Thyroid gland (tissue), 4 donors: ENCODE results near the gene DOK1. TPM values are rescaled to one million over a fixed set of nuclear protein-coding genes. Genes with fewer than 3 reads are reported as not detected.

Experiments
- DNase-seq, 2 donors: peaks; one replicate each; pipeline ENCODE4 v3.0.0-alpha.2; 2019
- H3K27ac ChIP-seq, 3 donors: fragments of 200-600 bp; sonication (generic); 1 replicate in 2 of 3; 2 replicates in 1 of 3; pipeline ENCODE4 v1.5.1; 2016 to 2019; ENCODE audit warnings: mild to moderate bottlenecking in 1 of 3, moderate library complexity in 1 of 3
- H3K27me3 ChIP-seq: fragments of 200-600 bp; sonication (generic); one replicate; pipeline ENCODE4 v1.5.1; 2019
- H3K36me3 ChIP-seq, 2 donors: fragments of 200-600 bp; sonication (generic); one replicate each; pipeline ENCODE4 v1.5.1; 2016 to 2019
- H3K4me1 ChIP-seq, 2 donors: fragments of 200-600 bp; sonication (generic); one replicate each; pipeline ENCODE4 v1.5.1; 2017 to 2019
- H3K4me3 ChIP-seq, 3 donors: fragments of 200-600 bp; sonication (generic); replicated peaks in 1 of 3; 1 replicate in 2 of 3; 2 replicates in 1 of 3; pipeline ENCODE4 v1.5.1; 2016; ENCODE audit warnings: mild to moderate bottlenecking in 1 of 3
- H3K9me3 ChIP-seq: fragments of 200-600 bp; sonication (generic); one replicate; pipeline ENCODE4 v1.5.1; 2017
- CTCF ChIP-seq, 6 experiments: fragments of 200-600 bp in 3 of 6; fragments of 450-650 bp in 3 of 6; sonication (generic) in 3 of 6; IDR thresholded peaks; one replicate each; pipeline ENCODE4 v1.5.1; 2016 to 2019; ENCODE audit warnings: antibody characterized with exemption in 6 of 6, mild to moderate bottlenecking in 2 of 6, inconsistent platforms in 1 of 6, moderate library complexity in 1 of 6
- POLR2A ChIP-seq, 2 donors: fragments of 450-650 bp; IDR thresholded peaks; one replicate each; pipeline ENCODE4 v1.6.1; 2017; ENCODE audit warnings: antibody characterized with exemption in 2 of 2, mild to moderate bottlenecking in 2 of 2, moderate library complexity in 1 of 2
- WGBS, 2 donors: methylation state at CpG; one replicate each; pipeline ENCODE4 v1.1.5; 2017; 5-methylcytosine and 5-hydroxymethylcytosine counted together
- intact Hi-C: fragments of 100-400 bp; cut with DNase I; formaldehyde crosslinking; loops from one replicate; pipeline ENCODE4 v1.15.1; 2023
- total RNA-seq, 4 donors: library from RNA; depleted of rRNA; stranded (reverse); fragments of >200 nt; gene quantifications; one replicate each; pipeline ENCODE4 v1.2.3, GENCODE V29; 2016

Gene DOK1
- total RNA-seq, 4 donors from 2014 or later: 14.4 to 19.4 (median 18.4) TPM

- no peak overlapping the region for H3K4me3 ChIP-seq
- H3K36me3 ChIP-seq: no peaks in the 10 kb centered on the region
- WGBS, 2 donors: 85 to 86% methylated on average over 1 of the region's 1 CpG
- TF ChIP-seq CTCF (IDR thresholded peaks at IDR 0.05): no peak
- TF ChIP-seq POLR2A (IDR thresholded peaks at IDR 0.05): no peak
- no peaks in the 10 kb centered on the region for H3K9me3 ChIP-seq
- no peak for DNase-seq
- intact Hi-C loops: no loop called here
- peaks cover 0 to 6% of the 10 kb centered on the region in 2 donors for H3K4me1 ChIP-seq
- no peak overlapping the region for H3K27ac ChIP-seq
- no peaks in the 10 kb centered on the region for H3K27me3 ChIP-seq
Measured at GRCh38 chr2:74542978-74543377, 11.5 kb upstream of the DOK1 start.

- DNase-seq: no peak
- no peak overlapping the region for H3K27ac ChIP-seq
- TF ChIP-seq POLR2A (IDR thresholded peaks at IDR 0.05) (no peak), CTCF (IDR thresholded peaks at IDR 0.05) (no peak)
- peaks cover 5 to 6% of the 10 kb centered on the region in 2 donors for H3K4me1 ChIP-seq
- H3K9me3 ChIP-seq: no peaks in the 10 kb centered on the region
- no peaks in the 10 kb centered on the region for H3K36me3 ChIP-seq
- no peaks in the 10 kb centered on the region for H3K27me3 ChIP-seq
- no peak overlapping the region for H3K4me3 ChIP-seq
- intact Hi-C loops: no loop called here
- WGBS, 2 donors: 93 to 97% methylated on average over 3 of the region's 3 CpGs
Measured at GRCh38 chr2:74544634-74545033, 9.9 kb upstream of the DOK1 start.

- Histone ChIP-seq H3K27me3 (no peaks in the 10 kb centered on the region), H3K4me1 (peaks cover 7 to 8% of the 10 kb centered on the region in 2 donors), H3K9me3 (no peaks in the 10 kb centered on the region), H3K4me3 (no peak overlapping the region), H3K36me3 (no peaks in the 10 kb centered on the region), H3K27ac (no peak overlapping the region)
- no peak for TF ChIP-seq CTCF (IDR thresholded peaks at IDR 0.05)
- no peak for TF ChIP-seq POLR2A (IDR thresholded peaks at IDR 0.05)
- intact Hi-C loops: no loop called here
- no peak for DNase-seq
- 72 to 82% methylated on average over 3 of the region's 3 CpGs for WGBS, 2 donors
Measured at GRCh38 chr2:74546004-74546403, 8.5 kb upstream of the DOK1 start.

- intact Hi-C loops: no loop called here
- 25% methylated on average over 15 to 16 of the region's 26 CpGs for WGBS, 2 donors
- peaks cover 7 to 8% of the 10 kb centered on the region in 2 donors for H3K4me1 ChIP-seq
Measured at GRCh38 chr2:74548285-74548899, 6.1 kb upstream of the DOK1 start.

More at GRCh38 chr2:74548285-74548899, 6.1 kb upstream of the DOK1 start:
- no peak for TF ChIP-seq CTCF (IDR thresholded peaks at IDR 0.05)
- no peak for TF ChIP-seq POLR2A (IDR thresholded peaks at IDR 0.05)
- Histone ChIP-seq H3K9me3 (no peaks in the 10 kb centered on the region), H3K36me3 (no peaks in the 10 kb centered on the region), H3K27me3 (no peaks in the 10 kb centered on the region), H3K4me3 (peak overlapping the region in 2 of 3 donors; percentile 30 to 49), H3K27ac (peak overlapping the region in 2 of 3 donors; percentile 11 to 57)
- no peak for DNase-seq
